Measurements from ENCODE around the gene MOB2. TPM values are rescaled to one million over a fixed set of nuclear protein-coding genes. Genes with fewer than 3 reads are reported as not detected.
A peak's percentile ranks its signal among the peaks of the same experiment; 100 is the strongest.

Gene MOB2
- polyA plus RNA-seq, 3 donors: 31.9 to 51.6 (median 41.2) TPM

- H3K27ac ChIP-seq (ENCODE audit: low read depth, low read length): no peak overlapping the region
- WGBS, 3 donors: 83 to 86% (median 85%) methylated on average over 18 to 19 of the region's 19 CpGs
These were observed 18.0 kb downstream of the MOB2 start for GRCh38 chr11:1468473-1469066.

- WGBS, 3 donors: 72 to 91% (median 88%) methylated on average over 18 of the region's 18 CpGs
- no peak overlapping the region for H3K27ac ChIP-seq (ENCODE audit: low read depth, low read length)
These were observed 18.6 kb downstream of the MOB2 start for GRCh38 chr11:1468002-1468401.

DNA sequence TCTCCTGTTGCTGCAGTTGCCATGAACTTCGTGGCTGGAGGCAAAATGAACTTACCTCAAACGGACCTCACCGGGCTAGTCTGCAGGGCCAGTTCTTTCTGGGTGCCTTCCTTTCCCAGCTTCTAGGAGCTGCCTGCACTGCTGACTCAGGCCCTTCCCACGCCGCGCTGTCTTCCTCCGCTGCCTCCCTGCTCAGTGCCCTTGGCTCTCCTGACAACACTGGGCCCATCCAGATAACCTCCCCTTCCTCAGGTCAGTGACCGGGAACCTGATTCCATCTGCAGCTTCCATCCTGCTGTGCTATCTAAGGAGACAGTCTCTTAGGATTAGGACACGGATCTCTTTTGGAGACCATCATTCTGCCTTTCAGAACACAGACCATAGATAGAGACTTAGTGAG, 19.3 kb downstream of the MOB2 start:
- WGBS, 3 donors: 76 to 90% (median 82%) methylated on average over 9 of the region's 9 CpGs
- no peak overlapping the region for H3K27ac ChIP-seq (ENCODE audit: low read depth, low read length)

GRCh38 chr11:1466784-1467183, 19.8 kb downstream of the MOB2 start:
- 81 to 91% (median 90%) methylated on average over 16 of the region's 16 CpGs for whole genome bisulfite sequencing, 3 donors
- no peak overlapping the region for H3K27ac ChIP-seq (ENCODE audit: low read depth, low read length)

DNA sequence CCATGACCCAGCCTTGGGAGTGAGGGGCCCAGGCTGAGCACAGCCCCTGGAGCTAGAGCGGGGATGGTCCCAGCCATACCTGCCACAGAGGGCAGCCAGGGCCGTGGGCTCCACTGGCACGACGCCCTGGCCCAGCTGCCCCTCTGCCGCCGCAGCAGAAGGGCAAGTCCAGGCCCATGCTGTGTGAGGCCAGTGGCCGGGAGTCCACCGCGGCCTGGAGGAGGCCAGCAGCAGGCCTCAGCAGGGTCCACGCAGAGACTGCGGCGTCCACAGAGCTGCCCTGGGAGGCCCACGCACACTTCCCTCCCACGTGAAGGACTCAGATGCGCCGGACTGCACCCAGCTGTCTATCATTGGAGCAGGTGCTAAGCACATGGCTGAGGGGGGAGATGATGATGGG, 23.5 kb downstream of the MOB2 start:
- 92 to 95% (median 95%) methylated on average over 16 of the region's 16 CpGs for WGBS, 3 donors
- no peak overlapping the region for H3K27ac ChIP-seq (ENCODE audit: low read depth, low read length)

DNA sequence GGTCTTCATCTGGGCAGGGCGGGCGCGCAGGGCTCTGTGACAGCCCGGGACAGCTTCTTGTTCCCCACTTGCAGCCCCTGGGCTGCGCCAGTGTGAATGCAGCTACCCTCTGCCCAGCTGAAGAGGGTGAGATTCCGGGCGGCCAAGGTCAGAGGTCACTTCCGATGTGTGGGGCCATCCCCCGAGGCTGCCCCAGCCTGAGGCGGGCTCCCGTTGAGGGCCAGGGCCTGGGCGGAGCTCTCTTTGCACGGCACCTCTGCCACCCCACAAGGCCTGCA, 23.9 kb downstream of the MOB2 start:
- 82 to 89% (median 89%) methylated on average over 13 of the region's 13 CpGs for WGBS, 3 donors
- H3K27ac ChIP-seq (ENCODE audit: low read depth, low read length): no peak overlapping the region

GRCh38 chr11:1461826-1462697, 24.5 kb downstream of the MOB2 start:
- no peak overlapping the region for H3K27ac ChIP-seq (ENCODE audit: low read depth, low read length)
- WGBS, 3 donors: 87 to 92% (median 92%) methylated on average over 45 to 46 of the region's 46 CpGs

DNA sequence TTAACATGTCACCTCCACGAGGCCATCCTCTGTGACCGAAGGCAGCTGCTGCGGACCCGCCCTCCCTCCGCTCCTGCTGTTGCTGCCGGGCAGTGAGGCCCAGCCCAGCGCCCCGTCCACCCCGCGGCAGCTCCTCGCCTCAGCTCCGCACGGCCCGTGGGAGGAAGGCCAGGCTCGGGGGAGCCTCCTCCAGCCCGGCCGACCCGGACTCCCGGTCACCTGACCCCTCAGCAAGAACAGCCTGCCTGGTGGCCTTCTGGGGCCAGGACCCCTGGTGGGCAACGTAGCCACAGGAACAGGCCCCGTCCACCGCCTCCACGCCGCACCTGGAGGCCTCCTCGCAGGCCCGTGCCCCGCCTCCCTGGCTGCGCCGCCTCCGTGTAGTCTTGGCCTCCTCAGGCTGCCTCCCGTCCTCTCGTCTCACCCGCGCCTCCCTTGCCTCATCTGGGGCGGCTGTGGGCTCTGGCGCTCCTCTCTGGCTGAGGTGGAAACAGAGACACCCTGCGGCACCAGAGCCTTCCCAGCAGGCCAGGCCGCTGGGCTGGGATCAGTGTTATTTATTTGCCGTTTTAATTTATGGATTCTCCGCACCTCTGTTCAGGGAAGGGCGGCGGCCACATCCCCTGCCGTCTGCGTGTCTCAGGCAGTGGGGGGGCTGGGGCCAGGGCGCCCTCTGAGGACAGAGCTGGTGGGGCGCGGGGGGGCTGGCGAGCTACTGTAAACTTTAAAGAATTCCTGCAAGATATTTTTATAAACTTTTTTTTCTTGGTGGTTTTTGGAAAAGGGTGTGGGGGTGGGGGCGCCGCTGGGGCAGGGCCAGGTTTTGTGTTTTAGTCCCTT, 25.4 kb downstream of the MOB2 start:
- 67 to 79% (median 74%) methylated on average over 50 of the region's 50 CpGs for WGBS, 3 donors
- peak overlapping the region; percentile 13 for H3K27ac ChIP-seq (ENCODE audit: low read depth, low read length)

GRCh38 chr11:1460396-1460985, 26.1 kb downstream of the MOB2 start:
- WGBS, 3 donors: 59 to 77% (median 70%) methylated on average over 28 to 44 of the region's 44 CpGs
- peak overlapping the region; percentile 13 for H3K27ac ChIP-seq (ENCODE audit: low read depth, low read length)

DNA sequence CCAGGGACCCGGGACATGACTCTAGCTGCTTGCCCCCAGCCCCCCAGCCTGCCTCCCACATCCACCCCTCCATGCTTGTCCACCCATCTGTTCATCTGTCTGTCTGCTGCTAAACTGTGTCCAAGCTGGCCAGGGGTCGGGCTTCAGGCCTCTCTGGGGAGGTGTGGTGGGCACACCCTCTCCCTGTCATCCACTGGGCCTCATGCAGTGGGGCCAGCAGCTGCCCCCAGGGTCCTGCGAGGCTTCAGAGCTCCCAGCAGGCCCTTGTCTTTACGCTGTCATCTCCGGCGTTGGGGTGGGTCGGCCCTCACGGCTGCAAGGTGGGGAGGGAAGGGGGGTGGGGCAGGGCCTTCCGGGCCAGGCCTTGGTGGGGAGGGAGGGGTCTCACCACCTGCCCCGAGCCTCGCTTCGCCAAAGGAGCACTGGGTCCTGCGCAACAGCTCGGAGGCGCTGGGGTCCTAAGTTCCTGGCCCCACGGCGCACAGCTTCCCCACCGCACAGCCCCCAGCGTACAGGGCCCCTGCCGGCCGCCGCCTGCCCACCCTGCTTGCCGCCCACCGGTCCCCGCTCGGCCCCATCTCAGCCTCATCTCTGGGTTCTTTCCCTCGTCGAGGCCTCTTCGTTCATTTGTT, 26.7 kb downstream of the MOB2 start:
- WGBS, 3 donors: 50 to 75% (median 58%) methylated on average over 20 to 29 of the region's 29 CpGs
- no peak overlapping the region for H3K27ac ChIP-seq (ENCODE audit: low read depth, low read length)

DNA sequence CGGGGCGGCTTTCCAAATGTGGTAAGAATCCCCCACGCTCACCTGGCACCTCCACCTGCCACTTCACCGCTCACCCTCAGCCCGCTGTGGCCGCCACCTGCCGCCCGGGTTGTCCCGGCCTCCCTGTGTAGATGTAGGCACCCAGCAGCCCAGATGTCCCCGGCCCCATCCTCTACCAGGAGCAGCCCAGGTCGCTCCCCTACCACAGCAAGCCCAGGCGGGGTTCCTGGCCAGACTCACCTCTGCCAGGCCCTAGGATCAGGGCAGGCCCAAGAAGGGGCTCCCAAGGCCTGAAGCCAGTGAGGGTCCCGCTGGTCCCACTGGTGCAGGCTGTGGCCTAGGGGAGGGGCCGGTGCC, 27.4 kb downstream of the MOB2 start:
- H3K27ac ChIP-seq (ENCODE audit: low read depth, low read length): no peak overlapping the region
- WGBS, 3 donors: 77 to 79% (median 78%) methylated on average over 14 of the region's 14 CpGs

DNA sequence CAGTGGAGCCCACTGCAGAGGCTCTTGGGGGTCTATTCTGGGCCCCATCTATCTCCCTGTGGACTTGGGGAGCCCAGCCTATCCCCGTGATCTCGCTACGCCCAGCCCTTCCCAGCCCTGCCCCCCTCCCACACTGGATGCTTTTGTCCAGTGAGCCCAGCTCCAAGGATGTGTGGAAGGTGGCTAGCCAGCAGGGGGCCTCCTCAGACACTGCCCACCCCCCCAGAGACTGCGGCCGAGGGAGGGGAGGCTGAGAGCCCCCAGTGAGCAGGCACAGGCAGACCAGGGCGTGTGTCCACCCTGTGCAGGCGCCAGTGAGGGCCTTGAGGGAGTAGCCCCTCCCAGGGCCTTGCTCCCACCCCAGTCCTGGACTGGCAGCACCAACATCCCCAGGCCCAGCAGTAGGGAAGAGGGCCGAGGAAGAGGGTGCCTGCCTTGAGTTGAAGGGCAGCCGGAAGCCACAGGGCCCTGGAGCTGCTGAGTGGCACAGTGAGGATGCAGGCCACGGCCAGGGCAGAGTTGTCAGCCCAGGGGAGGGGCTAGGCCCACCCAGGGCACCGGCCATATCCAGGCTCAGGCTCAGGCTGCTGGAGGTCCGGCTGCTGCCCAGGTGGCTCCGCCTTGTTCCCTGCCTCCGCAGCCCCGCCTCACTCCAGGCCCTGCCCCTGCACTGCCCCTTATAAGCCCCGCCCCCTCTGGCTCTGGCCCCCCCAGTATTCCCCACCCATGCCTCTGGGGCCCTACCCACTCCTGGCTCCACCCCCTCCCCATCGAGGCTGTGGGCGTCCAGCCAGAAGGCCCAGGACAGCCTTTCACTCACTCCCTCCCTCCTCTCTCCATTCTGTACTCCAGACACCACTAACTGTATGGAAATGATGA, 28.0 kb downstream of the MOB2 start:
- WGBS, 3 donors: 41 to 57% (median 45%) methylated on average over 12 to 18 of the region's 18 CpGs
- H3K27ac ChIP-seq (ENCODE audit: low read depth, low read length): no peak overlapping the region

DNA sequence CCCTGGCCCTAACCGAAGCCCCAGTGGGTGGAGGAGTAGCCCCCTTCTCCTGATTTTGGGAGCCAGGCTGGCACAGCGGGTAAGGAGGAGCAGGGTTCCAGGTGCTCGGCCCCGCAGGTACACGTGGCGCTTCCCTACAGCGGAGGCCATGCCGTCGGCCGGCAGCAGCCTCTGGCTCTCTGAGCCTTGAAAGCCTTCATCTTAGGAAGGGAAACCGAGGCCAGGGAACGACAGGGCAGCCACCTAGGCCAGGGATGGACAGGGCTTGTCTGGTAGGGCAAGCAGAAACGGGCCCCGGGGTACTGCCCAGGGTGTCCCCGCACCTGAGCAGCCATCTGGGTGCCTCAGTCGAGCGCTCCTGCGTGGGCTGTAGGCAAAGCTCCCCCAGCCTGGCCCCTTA, 28.7 kb downstream of the MOB2 start:
- WGBS, 3 donors: 86 to 91% (median 89%) methylated on average over 18 of the region's 18 CpGs
- no peak overlapping the region for H3K27ac ChIP-seq (ENCODE audit: low read depth, low read length)

- 83 to 86% (median 85%) methylated on average over 11 to 13 of the region's 13 CpGs for WGBS, 3 donors
- H3K27ac ChIP-seq (ENCODE audit: low read depth, low read length): no peak overlapping the region
These were observed 29.3 kb downstream of the MOB2 start for GRCh38 chr11:1457326-1457680.

GRCh38 chr11:1456596-1457325, 29.8 kb downstream of the MOB2 start:
- no peak overlapping the region for H3K27ac ChIP-seq (ENCODE audit: low read depth, low read length)
- WGBS, 3 donors: 88 to 90% (median 89%) methylated on average over 44 of the region's 44 CpGs

- 52 to 76% (median 71%) methylated on average over 22 of the region's 22 CpGs for WGBS, 3 donors
- no peak overlapping the region for H3K27ac ChIP-seq (ENCODE audit: low read depth, low read length)
These were observed 30.4 kb downstream of the MOB2 start for GRCh38 chr11:1456176-1456575.

GRCh38 chr11:1455763-1456060, 30.9 kb downstream of the MOB2 start:
- 61 to 81% (median 74%) methylated on average over 4 to 5 of the region's 5 CpGs for WGBS, 3 donors
- H3K27ac ChIP-seq (ENCODE audit: low read depth, low read length): no peak overlapping the region

Data from adipose tissue (tissue), 3 donors.